Measurements from ENCODE around the gene MBTD1.
A peak's percentile ranks its signal among the peaks of the same experiment; 100 is the strongest.

MBTD1 gene

GRCh38 chr17:51255673-51256072, 4.2 kb downstream of the MBTD1 start:
- no peak overlapping the region for H3K4me3 ChIP-seq (replicated peaks in 1 of 2; ENCODE audit: low read depth in 2 of 2, low read length in 2 of 2)
- DNase-seq (ENCODE audit: low read depth in 2 of 2), result no peak
- no peak for TF ChIP-seq CTCF (IDR thresholded peaks at IDR 0.05; ENCODE audit: low read depth, low read length)

- peak; percentile 32 to 48 for DNase-seq (ENCODE audit: low read depth in 2 of 2)
- H3K4me3 ChIP-seq (replicated peaks in 1 of 2; ENCODE audit: low read depth in 2 of 2, low read length in 2 of 2), result no peak overlapping the region
- TF ChIP-seq CTCF (IDR thresholded peaks at IDR 0.05; ENCODE audit: low read depth, low read length), result no peak
These were observed 8.8 kb downstream of the MBTD1 start for GRCh38 chr17:51251010-51251409.

GRCh38 chr17:51250314-51250840, 9.5 kb downstream of the MBTD1 start:
- no peak for DNase-seq (ENCODE audit: low read depth in 2 of 2)

GRCh38 chr17:51245535-51245934, 14.3 kb downstream of the MBTD1 start:
- no peak overlapping the region for H3K4me3 ChIP-seq (replicated peaks in 1 of 2; ENCODE audit: low read depth in 2 of 2, low read length in 2 of 2)
- no peak for TF ChIP-seq CTCF (IDR thresholded peaks at IDR 0.05; ENCODE audit: low read depth, low read length)
- no peak for DNase-seq (ENCODE audit: low read depth in 2 of 2)

More at GRCh38 chr17:51250314-51250840, 9.5 kb downstream of the MBTD1 start:
- no peak for TF ChIP-seq CTCF (IDR thresholded peaks at IDR 0.05; ENCODE audit: low read depth, low read length)
- no peak overlapping the region for H3K4me3 ChIP-seq (replicated peaks in 1 of 2; ENCODE audit: low read depth in 2 of 2, low read length in 2 of 2)

GRCh38 chr17:51244041-51244440, 15.8 kb downstream of the MBTD1 start:
- no peak for TF ChIP-seq CTCF (IDR thresholded peaks at IDR 0.05; ENCODE audit: low read depth, low read length)
- DNase-seq (ENCODE audit: low read depth in 2 of 2), result no peak

GRCh38 chr17:51240275-51240674, 19.6 kb downstream of the MBTD1 start:
- no peak overlapping the region for H3K4me3 ChIP-seq (replicated peaks in 1 of 2; ENCODE audit: low read depth in 2 of 2, low read length in 2 of 2)
- TF ChIP-seq CTCF (IDR thresholded peaks at IDR 0.05; ENCODE audit: low read depth, low read length), result no peak
- DNase-seq (ENCODE audit: low read depth in 2 of 2), result no peak

More at GRCh38 chr17:51244041-51244440, 15.8 kb downstream of the MBTD1 start:
- no peak overlapping the region for H3K4me3 ChIP-seq (replicated peaks in 1 of 2; ENCODE audit: low read depth in 2 of 2, low read length in 2 of 2)
